Right atrium auricular region (tissue), 2 donors: ENCODE measurements around the gene ZNF140. TPM values are rescaled to one million over a fixed set of nuclear protein-coding genes. Genes with fewer than 3 reads are reported as not detected.

Experiments used
- DNase-seq: peaks from one replicate; pipeline ENCODE4 v3.0.0-alpha.2; 2019; ENCODE audit warnings: low spot score
- H3K27ac ChIP-seq, 2 donors: fragments of 200-600 bp; sonication (generic); 1 replicate in 1 of 2; 2 replicates in 1 of 2; pipeline ENCODE4 v1.5.1; 2016 to 2019
- H3K27me3 ChIP-seq, 2 donors: fragments of 200-600 bp; sonication (generic); one replicate each; pipeline versions ENCODE4 v1.5.1 to v1.6.0; 2017 to 2019
- H3K36me3 ChIP-seq: fragments of 200-600 bp; sonication (generic); one replicate; pipeline ENCODE4 v1.5.1; 2016
- H3K4me1 ChIP-seq, 2 donors: fragments of 200-600 bp; sonication (generic); one replicate each; pipeline versions ENCODE4 v1.5.1 to v1.6.0; 2017 to 2019
- H3K4me3 ChIP-seq, 2 donors: fragments of 200-600 bp; sonication (generic); 1 replicate in 1 of 2; 2 replicates in 1 of 2; pipeline ENCODE4 v1.5.1; 2017 to 2019; ENCODE audit warnings: mild to moderate bottlenecking in 1 of 2, moderate library complexity in 1 of 2
- H3K9me3 ChIP-seq, 2 donors: fragments of 200-600 bp; sonication (generic); one replicate each; pipeline ENCODE4 v1.5.1; 2019
- CTCF ChIP-seq, 2 donors: fragments of 200-600 bp; sonication (generic); IDR thresholded peaks; one replicate each; pipeline ENCODE4 v1.5.1; 2019; ENCODE audit warnings: antibody characterized with exemption in 2 of 2
- total RNA-seq, 2 donors: library from RNA; depleted of rRNA; stranded (reverse); fragments of >200 nt; gene quantifications; one replicate each; pipeline ENCODE4 v1.1.0, GENCODE V29; 2016

ZNF140 gene
- total RNA-seq: 1 to 10 TPM; 6.1 TPM

DNA sequence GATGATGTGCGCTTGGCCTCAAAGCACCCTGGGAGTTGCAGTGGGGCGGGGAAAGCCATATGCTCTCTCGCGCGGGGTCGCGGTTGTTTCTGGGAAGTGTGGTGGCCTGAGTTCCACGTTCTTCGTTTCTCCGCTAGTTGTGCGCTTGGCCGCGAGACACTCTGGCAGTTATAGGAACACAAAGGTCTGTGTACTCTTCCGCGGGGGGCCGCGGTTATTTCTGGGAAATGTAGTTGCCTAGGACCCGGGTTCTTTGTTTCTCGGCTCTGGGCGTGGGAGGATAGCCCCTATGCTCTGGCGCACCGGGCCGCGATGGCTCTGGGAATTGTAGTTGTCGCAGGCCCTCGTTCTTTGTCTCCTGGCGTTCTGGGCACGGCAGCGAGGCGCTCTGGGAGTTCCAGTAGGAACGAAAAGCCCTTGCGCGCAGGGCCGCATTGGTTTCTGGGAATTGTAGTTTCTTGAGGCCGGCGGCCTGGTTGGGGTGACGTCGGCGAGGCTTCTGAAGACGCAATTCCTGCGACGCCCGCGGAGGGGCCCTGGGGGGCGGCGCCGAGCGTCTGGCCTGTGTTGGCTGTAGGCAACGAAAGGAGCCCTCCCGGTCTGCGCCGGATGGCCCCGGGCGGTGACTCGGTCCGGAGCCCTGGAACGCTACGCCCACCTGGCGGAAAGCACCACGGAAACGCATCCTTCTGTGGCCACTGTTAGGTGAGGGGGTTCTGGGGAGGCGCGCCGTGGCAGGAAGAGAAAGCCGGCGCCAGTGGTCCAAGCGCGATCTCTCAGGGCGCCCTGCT lies at the start of gene ZNF140:
Gene ZNF140, plus strand, starts transcription at position 556 of the 791 bp plus-strand sequence. CDS start 398 bp downstream, outside the sequence.
- Histone ChIP-seq H3K4me3 (peak within 1 kb of the TSS; percentile 76 to 93), H3K27me3 (no peaks in the 10 kb centered on the region), H3K27ac (peak within 1 kb of the TSS; percentile 96 to 98), H3K4me1 (peaks cover 0 to 12% of the 10 kb centered on the region in 2 donors), H3K9me3 (peaks cover 8 to 84% of the 10 kb centered on the region in 2 donors), H3K36me3 (peaks cover 36% of the 10 kb centered on the region)
- peak; percentile 97 for DNase-seq
- TF ChIP-seq CTCF (IDR thresholded peaks at IDR 0.05): no peak

DNA sequence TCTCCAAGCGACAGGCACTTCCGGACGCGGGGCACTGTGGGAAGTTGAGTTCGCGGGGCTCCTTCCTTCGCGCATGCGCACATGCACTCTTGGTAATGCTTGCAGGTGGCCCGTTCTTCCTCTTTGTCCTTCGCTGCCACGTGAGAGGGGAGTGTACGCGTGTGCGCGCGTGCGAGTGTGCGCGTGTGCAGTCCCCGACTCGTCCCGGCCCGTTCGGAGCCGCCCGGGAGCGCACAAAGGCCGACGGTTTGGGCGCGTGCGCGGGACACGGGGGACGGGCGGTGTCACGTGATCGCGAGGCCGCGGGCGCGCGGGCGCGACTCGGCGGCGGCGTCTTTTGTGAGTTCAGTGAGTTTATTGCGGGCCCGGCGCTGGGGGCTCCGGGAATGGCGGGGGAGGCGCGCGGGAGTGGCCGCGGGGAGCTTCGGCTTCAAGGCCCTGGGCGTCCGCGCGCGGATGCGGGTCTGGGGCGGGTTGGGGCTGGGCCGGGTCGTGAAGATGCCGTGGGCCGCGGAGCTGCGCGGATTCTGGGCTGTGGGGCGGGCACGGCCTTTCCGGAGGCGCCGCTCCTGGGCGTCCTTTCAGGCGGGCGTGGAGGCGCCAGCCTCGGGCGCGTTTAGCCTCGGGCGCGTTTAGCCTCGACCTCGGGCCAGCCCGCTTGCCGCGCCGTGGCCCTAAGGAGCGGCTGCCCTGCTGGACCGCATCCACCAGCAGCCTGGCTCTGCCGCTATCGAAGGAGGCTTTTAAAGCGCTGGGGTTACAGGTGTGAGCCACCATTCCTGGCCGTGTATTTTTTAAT lies 43.3 kb upstream of the ZNF140 start, which contains the start of gene ZNF84:
Gene ZNF84, plus strand, starts transcription at position 303 of the 799 bp plus-strand sequence. CDS start 3,959 bp downstream, outside the sequence.
- Histone ChIP-seq H3K36me3 (peaks cover 17% of the 10 kb centered on the region), H3K27me3 (no peaks in the 10 kb centered on the region), H3K4me3 (peak within 1 kb of the TSS; percentile 59 to 67), H3K27ac (peak within 1 kb of the TSS; percentile 85 to 91), H3K4me1 (peaks cover 0 to 7% of the 10 kb centered on the region in 2 donors), H3K9me3 (peaks cover 21 to 41% of the 10 kb centered on the region in 2 donors)
- peak; percentile 98 for DNase-seq
- TF ChIP-seq CTCF (IDR thresholded peaks at IDR 0.05): no peak

DNA sequence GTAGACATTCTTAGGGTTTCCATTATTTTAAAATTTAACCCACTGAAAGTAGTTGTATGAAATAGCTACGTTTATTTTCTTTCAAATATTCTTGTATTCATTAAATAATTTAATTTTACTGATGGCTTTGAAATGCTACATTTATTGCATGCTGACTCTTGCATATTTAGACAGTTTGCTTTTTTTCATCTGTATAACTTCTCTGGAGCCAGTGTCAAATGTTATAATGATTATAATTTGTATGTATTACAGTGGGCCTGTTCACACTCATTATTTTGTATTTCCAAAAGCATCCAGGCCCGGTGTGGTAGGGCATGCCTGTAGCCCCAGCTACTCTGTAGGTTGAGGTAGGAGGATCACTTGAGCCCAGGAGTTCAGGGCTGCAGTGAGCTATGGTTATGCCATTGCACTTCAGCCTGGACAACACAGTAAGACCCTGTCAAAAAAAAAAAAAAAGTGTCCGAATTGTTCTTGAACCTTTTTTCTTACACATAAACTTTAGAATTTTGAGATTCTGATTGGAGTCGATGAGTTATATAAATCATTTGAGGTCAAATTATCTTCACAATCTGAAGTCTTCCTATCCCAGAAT lies 42.5 kb upstream of the ZNF140 start:
- no peaks in the 10 kb centered on the region for H3K27me3 ChIP-seq
- TF ChIP-seq CTCF (IDR thresholded peaks at IDR 0.05): no peak
- peaks cover 21 to 49% of the 10 kb centered on the region in 2 donors for H3K9me3 ChIP-seq
- H3K4me3 ChIP-seq: peak overlapping the region; percentile 59 to 67
- no peak for DNase-seq
- H3K27ac ChIP-seq: peak overlapping the region; percentile 85 to 91
- H3K36me3 ChIP-seq: peaks cover 25% of the 10 kb centered on the region
- H3K4me1 ChIP-seq: peaks cover 0 to 7% of the 10 kb centered on the region in 2 donors

DNA sequence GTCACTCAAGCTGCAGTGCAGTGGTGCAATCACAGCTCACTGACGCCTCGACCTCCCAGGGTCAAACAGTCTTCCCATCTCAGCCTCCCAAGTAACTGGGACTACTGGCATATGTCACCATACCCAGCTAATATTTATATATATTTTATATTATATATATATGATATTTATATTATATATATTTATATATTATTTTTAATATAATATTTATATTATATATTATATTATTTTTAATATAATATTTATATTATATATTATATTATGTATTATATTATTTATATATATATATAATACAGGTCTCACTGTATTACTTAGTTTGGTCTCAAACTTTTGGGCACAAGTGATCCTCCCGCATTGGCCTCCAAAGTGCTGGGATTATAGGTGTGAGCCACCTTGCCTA lies 34.0 kb upstream of the ZNF140 start:
- Histone ChIP-seq H3K9me3 (peaks cover 74 to 100% of the 10 kb centered on the region in 2 donors), H3K27me3 (no peaks in the 10 kb centered on the region), H3K27ac (no peak overlapping the region), H3K36me3 (peaks cover 98% of the 10 kb centered on the region), H3K4me1 (no peaks in the 10 kb centered on the region), H3K4me3 (no peak overlapping the region)
- no peak for TF ChIP-seq CTCF (IDR thresholded peaks at IDR 0.05)
- DNase-seq: no peak

- peaks cover 75 to 100% of the 10 kb centered on the region in 2 donors for H3K9me3 ChIP-seq
- H3K4me3 ChIP-seq: no peak overlapping the region
- DNase-seq: no peak
- no peaks in the 10 kb centered on the region for H3K4me1 ChIP-seq
- no peak overlapping the region for H3K27ac ChIP-seq
- H3K27me3 ChIP-seq: no peaks in the 10 kb centered on the region
- TF ChIP-seq CTCF (IDR thresholded peaks at IDR 0.05): no peak
- peaks cover 53% of the 10 kb centered on the region for H3K36me3 ChIP-seq
Measured at GRCh38 chr12:133057446-133057845, 23.3 kb upstream of the ZNF140 start.
